Activated T-cell treated with anti-CD3 and anti-CD28 coated beads for 48 hours (primary cell): Measurements from ENCODE around the gene NCLN.
A peak's percentile ranks its signal among the peaks of the same experiment; 100 is the strongest.
"Not testable (repeated sequence)": the region's sequence is repeated elsewhere in the genome, so short reads cannot be mapped to it uniquely, and the experiment has no call there.

Experiments
- DNase-seq: peaks from one replicate; pipeline ENCODE4 v3.0.0-alpha.2; 2020; ENCODE audit warnings: low read depth

Gene NCLN

GRCh38 chr19:3185461-3186159 lies at the start of gene NCLN:
TSS of gene NCLN (plus strand) at chr19:3185930. CDS start at chr19:3186031, 101 bp downstream.
- peak; percentile 95 for DNase-seq

GRCh38 chr19:3135961-3136683 lies 49.6 kb upstream of the NCLN start, which contains the start of gene GNA15:
TSS of gene GNA15 (plus strand) at chr19:3136033. CDS start at chr19:3136451, 418 bp downstream.
- DNase-seq: peak; percentile 36

GRCh38 chr19:3136684-3137055 lies 49.1 kb upstream of the NCLN start:
- no peak for DNase-seq

- DNase-seq: no peak
Observed at GRCh38 chr19:3137119-3137518, 48.6 kb upstream of the NCLN start.

GRCh38 chr19:3138268-3138667 lies 47.5 kb upstream of the NCLN start:
- DNase-seq: no peak

GRCh38 chr19:3140667-3141038 lies 45.1 kb upstream of the NCLN start:
- DNase-seq: no peak

GRCh38 chr19:3142292-3142670 lies 43.4 kb upstream of the NCLN start:
- peak; percentile 48 for DNase-seq

GRCh38 chr19:3142781-3143337 lies 42.9 kb upstream of the NCLN start:
- no peak for DNase-seq

- no peak for DNase-seq
Observed at GRCh38 chr19:3145909-3146676, 39.6 kb upstream of the NCLN start.

GRCh38 chr19:3146677-3147100 lies 39.0 kb upstream of the NCLN start:
- DNase-seq: peak; percentile 59

GRCh38 chr19:3148503-3148902 lies 37.2 kb upstream of the NCLN start:
- DNase-seq: no peak

GRCh38 chr19:3149089-3149488 lies 36.6 kb upstream of the NCLN start:
- no peak for DNase-seq

GRCh38 chr19:3149526-3150505 lies 35.9 kb upstream of the NCLN start:
- no peak for DNase-seq

GRCh38 chr19:3150739-3151329 lies 34.9 kb upstream of the NCLN start:
- DNase-seq: no peak

GRCh38 chr19:3151563-3152418 lies 33.9 kb upstream of the NCLN start:
- DNase-seq: no peak

GRCh38 chr19:3152419-3152780 lies 33.3 kb upstream of the NCLN start:
- no peak for DNase-seq

GRCh38 chr19:3153286-3154230 lies 32.2 kb upstream of the NCLN start:
- no peak for DNase-seq

- DNase-seq: not testable (repeated sequence)
Observed at GRCh38 chr19:3154447-3154846, 31.3 kb upstream of the NCLN start.
